Uterus (tissue), 4 donors: Measurements from ENCODE around the gene SAMD10. TPM values are rescaled to one million over a fixed set of nuclear protein-coding genes. Genes with fewer than 3 reads are reported as not detected.
"Not testable (repeated sequence)": the region's sequence is repeated elsewhere in the genome, so short reads cannot be mapped to it uniquely, and the experiment has no call there.

Experiments used
- DNase-seq, 2 donors: peaks; one replicate each; pipeline ENCODE4 v3.0.0-alpha.2; 2019 to 2020
- H3K27ac ChIP-seq, 2 donors: fragments of 200-600 bp; sonication (generic); 1 replicate in 1 of 2; 2 replicates in 1 of 2; pipeline ENCODE4 v1.5.1; 2016 to 2018
- H3K27me3 ChIP-seq, 2 donors: fragments of 200-600 bp; sonication (generic); one replicate each; pipeline ENCODE4 v1.5.1; 2018 to 2019; ENCODE audit warnings: control low read depth in 1 of 2
- H3K36me3 ChIP-seq, 2 donors: fragments of 200-600 bp; sonication (generic); one replicate each; pipeline ENCODE4 v1.5.1; 2019; ENCODE audit warnings: control low read depth in 1 of 2
- H3K4me1 ChIP-seq, 2 donors: fragments of 200-600 bp; sonication (generic); one replicate each; pipeline ENCODE4 v1.5.1; 2018 to 2019; ENCODE audit warnings: control low read depth in 1 of 2
- H3K4me3 ChIP-seq, 2 donors: fragments of 200-600 bp; sonication (generic); 1 replicate in 1 of 2; 2 replicates in 1 of 2; pipeline ENCODE4 v1.5.1; 2018 to 2019; ENCODE audit warnings: mild to moderate bottlenecking in 1 of 2
- H3K9me3 ChIP-seq, 2 donors: fragments of 200-600 bp; sonication (generic); one replicate each; pipeline ENCODE4 v1.5.1; 2019; ENCODE audit warnings: control low read depth in 1 of 2
- CTCF ChIP-seq, 4 experiments: fragments of 200-600 bp in 2 of 4; fragments of 450-650 bp in 2 of 4; sonication (generic) in 2 of 4; IDR thresholded peaks; one replicate each; pipeline ENCODE4 v1.5.1; 2016 to 2019; ENCODE audit warnings: antibody characterized with exemption in 4 of 4, mild to moderate bottlenecking in 2 of 4, moderate library complexity in 1 of 4
- POLR2A ChIP-seq, 2 donors: fragments of 450-650 bp; IDR thresholded peaks; one replicate each; pipeline ENCODE4 v1.6.1; 2016; ENCODE audit warnings: antibody characterized with exemption in 2 of 2, mild to moderate bottlenecking in 1 of 2, moderate library complexity in 1 of 2
- intact Hi-C: fragments of 100-400 bp; cut with DNase I; formaldehyde crosslinking; loops from one replicate; pipeline ENCODE4 v1.15.1; 2023; ENCODE audit warnings: low total_unique reads
- total RNA-seq, 4 donors: library from RNA; depleted of rRNA in 3 of 4; stranded (reverse); fragments of >200 nt in 3 of 4; gene quantifications; one replicate each; pipeline versions ENCODE4 v1.1.0 to v1.2.4, GENCODE V29; 2014 to 2023
- donor health status: DM: yes; HTN: yes; CAD: no.

The SAMD10 gene
- total RNA-seq, 4 donors from 2014 or later = 0.83 to 7.6 (median 1.2) TPM; not detected in 1

GRCh38 chr20:63962426-63963347 lies 16.8 kb downstream of the SAMD10 start:
- H3K4me3 ChIP-seq = no peak overlapping the region
- no peaks in the 10 kb centered on the region for H3K9me3 ChIP-seq
- DNase-seq = no peak
- H3K27ac ChIP-seq = no peak overlapping the region
- intact Hi-C loops = no loop called here
- peaks cover 0 to 5% of the 10 kb centered on the region in 2 donors for H3K4me1 ChIP-seq
- no peaks in the 10 kb centered on the region for H3K27me3 ChIP-seq
- TF ChIP-seq CTCF (IDR thresholded peaks at IDR 0.05) (no peak), POLR2A (IDR thresholded peaks at IDR 0.05) (no peak)
- H3K36me3 ChIP-seq = no peaks in the 10 kb centered on the region

DNA sequence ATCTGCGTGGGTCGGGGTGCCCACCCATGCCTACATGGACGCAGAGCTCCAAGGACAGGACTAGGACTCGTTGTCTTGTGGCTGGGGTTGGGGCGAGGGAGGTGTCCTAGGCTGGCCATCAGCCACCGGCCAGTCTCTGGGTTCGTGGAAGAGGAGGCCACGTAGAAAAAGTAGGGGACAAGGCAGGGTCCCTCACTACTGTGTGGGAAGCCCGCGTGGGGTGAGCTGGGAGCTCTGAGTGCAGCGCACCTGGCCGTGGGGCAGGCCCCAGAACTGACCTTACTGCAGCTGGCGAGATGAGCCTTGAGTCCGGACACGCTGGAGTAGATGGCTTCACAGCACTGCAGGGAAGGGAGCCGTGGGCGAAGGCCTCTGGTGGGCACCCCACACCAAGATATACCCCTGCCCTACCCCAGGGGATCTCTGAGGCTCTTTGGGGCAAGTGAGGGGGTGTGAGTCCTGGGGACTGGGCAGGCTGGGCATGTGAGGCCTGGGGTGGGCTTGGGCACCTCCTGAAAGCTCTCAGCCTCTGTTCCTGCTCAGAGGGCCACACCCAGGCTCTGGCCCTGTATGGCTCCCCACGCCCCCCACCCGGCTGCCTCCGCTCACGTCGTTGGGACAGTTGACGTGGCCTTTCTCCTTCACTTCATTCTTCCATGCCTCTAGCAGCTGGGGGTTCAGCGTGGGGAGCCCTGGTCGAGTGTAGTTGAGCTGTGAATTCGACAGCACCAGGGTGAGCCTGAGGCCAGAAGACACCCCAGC lies 17.6 kb downstream of the SAMD10 start:
- TF ChIP-seq CTCF (IDR thresholded peaks at IDR 0.05) = no peak
- no peak for TF ChIP-seq POLR2A (IDR thresholded peaks at IDR 0.05)
- H3K27ac ChIP-seq = no peak overlapping the region
- H3K4me3 ChIP-seq = no peak overlapping the region
- no peaks in the 10 kb centered on the region for H3K36me3 ChIP-seq
- H3K4me1 ChIP-seq = peaks cover 0 to 8% of the 10 kb centered on the region in 2 donors
- intact Hi-C loops = no loop called here
- no peaks in the 10 kb centered on the region for H3K9me3 ChIP-seq
- no peaks in the 10 kb centered on the region for H3K27me3 ChIP-seq
- DNase-seq = no peak

- H3K27ac ChIP-seq, H3K4me3 ChIP-seq, H3K9me3 ChIP-seq, intact Hi-C loops, H3K36me3 ChIP-seq, H3K4me1 ChIP-seq, DNase-seq, H3K27me3 ChIP-seq: not testable (repeated sequence)
Observed at GRCh38 chr20:63960654-63961621, 18.5 kb downstream of the SAMD10 start.

GRCh38 chr20:63959699-63960075 lies 19.8 kb downstream of the SAMD10 start:
- Histone ChIP-seq H3K36me3 (no peaks in the 10 kb centered on the region), H3K27me3 (no peaks in the 10 kb centered on the region), H3K9me3 (no peaks in the 10 kb centered on the region), H3K4me1 (peaks cover 5 to 8% of the 10 kb centered on the region in 2 donors), H3K4me3 (no peak overlapping the region), H3K27ac (no peak overlapping the region)
- intact Hi-C loops = no loop called here
- no peak for DNase-seq
- TF ChIP-seq CTCF (IDR thresholded peaks at IDR 0.05) (no peak), POLR2A (IDR thresholded peaks at IDR 0.05) (no peak)
